ENCODE data around the gene CCDC110.

Gene CCDC110

GRCh38 chr4:185421366-185422124 lies 50.0 kb downstream of the CCDC110 start:
- DNase-seq (ENCODE audit: low read depth) = no peak

GRCh38 chr4:185416955-185417354 lies 54.6 kb downstream of the CCDC110 start:
- DNase-seq (ENCODE audit: low read depth) = no peak

GRCh38 chr4:185412412-185412811 lies 59.1 kb downstream of the CCDC110 start:
- DNase-seq (ENCODE audit: low read depth) = no peak

GRCh38 chr4:185411849-185412248 lies 59.7 kb downstream of the CCDC110 start:
- no peak for DNase-seq (ENCODE audit: low read depth)

- no peak for DNase-seq (ENCODE audit: low read depth)
Measured at GRCh38 chr4:185408432-185408831, 63.1 kb downstream of the CCDC110 start.

GRCh38 chr4:185405296-185405999 lies 66.1 kb downstream of the CCDC110 start:
- DNase-seq (ENCODE audit: low read depth) = no peak

- no peak for DNase-seq (ENCODE audit: low read depth)
Measured at GRCh38 chr4:185404031-185404430, 67.5 kb downstream of the CCDC110 start.

GRCh38 chr4:185399466-185399865 lies 72.1 kb downstream of the CCDC110 start:
- no peak for DNase-seq (ENCODE audit: low read depth)

- no peak for DNase-seq (ENCODE audit: low read depth)
Measured at GRCh38 chr4:185398618-185399017, 72.9 kb downstream of the CCDC110 start.

- DNase-seq (ENCODE audit: low read depth) = no peak
Measured at GRCh38 chr4:185396724-185397385, 74.7 kb downstream of the CCDC110 start, which contains the start of gene ANKRD37. ANKRD37 (plus strand) TSS chr4:185396841; CDS start chr4:185396924, 83 bp downstream.

GRCh38 chr4:185395956-185396723 lies 75.4 kb downstream of the CCDC110 start:
- peak; percentile 95 for DNase-seq (ENCODE audit: low read depth)

GRCh38 chr4:185395238-185395955 lies 76.1 kb downstream of the CCDC110 start, which contains the start of gene LRP2BP:
LRP2BP (minus strand) TSS chr4:185395924; CDS start chr4:185378186, 17,738 bp downstream.
- peak; percentile 81 for DNase-seq (ENCODE audit: low read depth)
